ENCODE data around the gene NTM.

The NTM gene

GRCh38 chr11:132114743-132115142 lies 744.3 kb downstream of the NTM start:
- Histone ChIP-seq H3K4me3 (ENCODE audit: low read depth, low read length) (no peak overlapping the region), H3K4me1 (ENCODE audit: control insufficient read depth, insufficient read depth, low read length) (no peaks in the 10 kb centered on the region), H3K27ac (ENCODE audit: extremely low read depth, low read depth, low read length) (no peak overlapping the region), H3K9me3 (ENCODE audit: control insufficient read depth, insufficient read depth, low read depth, low read length) (no peaks in the 10 kb centered on the region), H3K36me3 (ENCODE audit: control insufficient read depth in 2 of 2, insufficient read depth in 1 of 2, low read length in 2 of 2) (no peaks in the 10 kb centered on the region)
- CTCF ChIA-PET: interaction anchor here (0.6 to 1.8 kb wide), 7 partner anchors 9 to 949 kb away, joined by 3 to 12 read pairs (median 5); no protein-coding TSS in a partner anchor
- POLR2A ChIA-PET: no interaction called here
- TF ChIP-seq ZNF23 (tag by site-specific recombination; IDR thresholded peaks at IDR 0.05; ENCODE audit: borderline replicate concordance) (no peak), ZNF404 (tag by site-specific recombination; IDR thresholded peaks at IDR 0.05) (no peak), ZNF664 (tag by site-specific recombination; IDR thresholded peaks at IDR 0.05) (no peak), SCRT2 (tag by site-specific recombination; IDR thresholded peaks at IDR 0.05) (no peak), ZBTB48 (tag by site-specific recombination; IDR thresholded peaks at IDR 0.05) (no peak), ZNF776 (tag by site-specific recombination; IDR thresholded peaks at IDR 0.05; ENCODE audit: borderline replicate concordance) (no peak), ZSCAN16 (tag by site-specific recombination; IDR thresholded peaks at IDR 0.05) (no peak), ZNF48 (tag by site-specific recombination; IDR thresholded peaks at IDR 0.05) (no peak), ZXDB (tag by site-specific recombination; IDR thresholded peaks at IDR 0.05) (no peak), GLI2 (tag by site-specific recombination; IDR thresholded peaks at IDR 0.05; ENCODE audit: borderline replicate concordance, low read depth) (no peak), ZNF211 (tag by site-specific recombination; IDR thresholded peaks at IDR 0.05; ENCODE audit: low read depth) (no peak), ZNF132 (tag by site-specific recombination; IDR thresholded peaks at IDR 0.05; ENCODE audit: borderline replicate concordance) (no peak), ZNF629 (tag by site-specific recombination; IDR thresholded peaks at IDR 0.05) (no peak), OVOL3 (tag by site-specific recombination; IDR thresholded peaks at IDR 0.05) (no peak), ZNF514 (tag by site-specific recombination; IDR thresholded peaks at IDR 0.05) (no peak), ZNF561 (tag by site-specific recombination; IDR thresholded peaks at IDR 0.05; ENCODE audit: borderline replicate concordance) (no peak), SETDB1 (IDR thresholded peaks at IDR 0.05; ENCODE audit: insufficient read length, low read length) (no peak)
- TF ChIP-seq, protein P1, sequence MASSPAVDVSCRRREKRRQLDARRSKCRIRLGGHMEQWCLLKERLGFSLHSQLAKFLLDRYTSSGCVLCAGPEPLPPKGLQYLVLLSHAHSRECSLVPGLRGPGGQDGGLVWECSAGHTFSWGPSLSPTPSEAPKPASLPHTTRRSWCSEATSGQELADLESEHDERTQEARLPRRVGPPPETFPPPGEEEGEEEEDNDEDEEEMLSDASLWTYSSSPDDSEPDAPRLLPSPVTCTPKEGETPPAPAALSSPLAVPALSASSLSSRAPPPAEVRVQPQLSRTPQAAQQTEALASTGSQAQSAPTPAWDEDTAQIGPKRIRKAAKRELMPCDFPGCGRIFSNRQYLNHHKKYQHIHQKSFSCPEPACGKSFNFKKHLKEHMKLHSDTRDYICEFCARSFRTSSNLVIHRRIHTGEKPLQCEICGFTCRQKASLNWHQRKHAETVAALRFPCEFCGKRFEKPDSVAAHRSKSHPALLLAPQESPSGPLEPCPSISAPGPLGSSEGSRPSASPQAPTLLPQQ (tag by site-specific recombination; IDR thresholded peaks at IDR 0.05): no peak
- TF ChIP-seq, protein P2, sequence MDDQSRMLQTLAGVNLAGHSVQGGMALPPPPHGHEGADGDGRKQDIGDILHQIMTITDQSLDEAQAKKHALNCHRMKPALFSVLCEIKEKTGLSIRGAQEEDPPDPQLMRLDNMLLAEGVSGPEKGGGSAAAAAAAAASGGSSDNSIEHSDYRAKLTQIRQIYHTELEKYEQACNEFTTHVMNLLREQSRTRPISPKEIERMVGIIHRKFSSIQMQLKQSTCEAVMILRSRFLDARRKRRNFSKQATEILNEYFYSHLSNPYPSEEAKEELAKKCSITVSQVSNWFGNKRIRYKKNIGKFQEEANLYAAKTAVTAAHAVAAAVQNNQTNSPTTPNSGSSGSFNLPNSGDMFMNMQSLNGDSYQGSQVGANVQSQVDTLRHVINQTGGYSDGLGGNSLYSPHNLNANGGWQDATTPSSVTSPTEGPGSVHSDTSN (CRISPR knock-in tag; IDR thresholded peaks at IDR 0.05): no peak
- TF ChIP-seq, protein P3, sequence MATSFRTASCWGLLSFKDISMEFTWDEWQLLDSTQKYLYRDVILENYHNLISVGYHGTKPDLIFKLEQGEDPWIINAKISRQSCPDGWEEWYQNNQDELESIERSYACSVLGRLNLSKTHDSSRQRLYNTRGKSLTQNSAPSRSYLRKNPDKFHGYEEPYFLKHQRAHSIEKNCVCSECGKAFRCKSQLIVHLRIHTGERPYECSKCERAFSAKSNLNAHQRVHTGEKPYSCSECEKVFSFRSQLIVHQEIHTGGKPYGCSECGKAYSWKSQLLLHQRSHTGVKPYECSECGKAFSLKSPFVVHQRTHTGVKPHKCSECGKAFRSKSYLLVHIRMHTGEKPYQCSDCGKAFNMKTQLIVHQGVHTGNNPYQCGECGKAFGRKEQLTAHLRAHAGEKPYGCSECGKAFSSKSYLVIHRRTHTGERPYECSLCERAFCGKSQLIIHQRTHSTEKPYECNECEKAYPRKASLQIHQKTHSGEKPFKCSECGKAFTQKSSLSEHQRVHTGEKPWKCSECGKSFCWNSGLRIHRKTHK (tag by site-specific recombination; IDR thresholded peaks at IDR 0.05): no peak

- Histone ChIP-seq H3K27ac (ENCODE audit: extremely low read depth, low read depth, low read length) (no peak overlapping the region), H3K36me3 (ENCODE audit: control insufficient read depth in 2 of 2, insufficient read depth in 1 of 2, low read length in 2 of 2) (no peaks in the 10 kb centered on the region), H3K4me1 (ENCODE audit: control insufficient read depth, insufficient read depth, low read length) (no peaks in the 10 kb centered on the region), H3K9me3 (ENCODE audit: control insufficient read depth, insufficient read depth, low read depth, low read length) (no peaks in the 10 kb centered on the region), H3K4me3 (ENCODE audit: low read depth, low read length) (no peak overlapping the region)
- ChIA-PET CTCF (interaction anchor here (0.7 to 1.8 kb wide), 4 partner anchors 8 to 1055 kb away, joined by 3 to 12 read pairs (median 3); no protein-coding TSS in a partner anchor), POLR2A (no interaction called here)
- no peak for TF ChIP-seq ZNF280C (tag by site-specific recombination; IDR thresholded peaks at IDR 0.05)
- TF ChIP-seq EGR2 (tag by site-specific recombination; IDR thresholded peaks at IDR 0.05; ENCODE audit: low read depth): no peak
- no peak for TF ChIP-seq ZNF133 (tag by site-specific recombination; IDR thresholded peaks at IDR 0.05)
- no peak for TF ChIP-seq ZNF157 (tag by site-specific recombination; IDR thresholded peaks at IDR 0.05)
- TF ChIP-seq ZNF768 (tag by site-specific recombination; IDR thresholded peaks at IDR 0.05): no peak
- no peak for TF ChIP-seq ZNF837 (tag by site-specific recombination; IDR thresholded peaks at IDR 0.05)
- TF ChIP-seq ZNF433 (tag by site-specific recombination; IDR thresholded peaks at IDR 0.05; ENCODE audit: low read depth): no peak
- no peak for TF ChIP-seq HOXA7 (CRISPR knock-in tag; IDR thresholded peaks at IDR 0.05; ENCODE audit: borderline replicate concordance)
- TF ChIP-seq KLF16 (tag by site-specific recombination; IDR thresholded peaks at IDR 0.05): no peak
- TF ChIP-seq ZNF626 (tag by site-specific recombination; IDR thresholded peaks at IDR 0.05): no peak
- no peak for TF ChIP-seq ZNF561 (tag by site-specific recombination; IDR thresholded peaks at IDR 0.05; ENCODE audit: borderline replicate concordance)
Observed at GRCh38 chr11:132115454-132115853, 745.0 kb downstream of the NTM start.

Measured in HEK293 (cell line).